ENCODE data around the gene MTFP1.
"Not testable (repeated sequence)": the region's sequence is repeated elsewhere in the genome, so short reads cannot be mapped to it uniquely, and the experiment has no call there.

Gene MTFP1

GRCh38 chr22:30457981-30458380 lies 32.4 kb downstream of the MTFP1 start:
- DNase-seq, result no peak

- no peak for DNase-seq
Measured at GRCh38 chr22:30459181-30460052, 33.8 kb downstream of the MTFP1 start.

DNA sequence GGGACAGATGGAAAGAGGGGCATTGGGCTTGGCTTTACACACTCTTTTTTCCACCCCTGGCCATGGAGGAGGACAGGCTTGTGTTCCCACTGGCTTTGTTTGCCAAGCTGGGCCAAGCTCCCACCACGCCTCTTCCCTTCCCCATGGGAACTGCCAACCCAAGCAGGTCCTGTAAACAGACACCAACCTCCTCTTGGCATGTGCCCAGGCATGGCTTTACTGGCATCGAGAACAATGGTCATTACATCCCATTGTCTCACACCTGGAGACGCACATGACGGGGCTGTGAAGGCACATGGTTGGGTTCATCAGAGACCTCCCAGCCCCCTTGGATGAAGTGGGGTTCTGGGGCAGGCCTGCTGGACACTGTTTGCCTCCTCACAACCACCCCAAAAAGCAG lies 34.6 kb downstream of the MTFP1 start:
- no peak for DNase-seq

GRCh38 chr22:30460555-30460954 lies 35.0 kb downstream of the MTFP1 start:
- not testable (repeated sequence) for DNase-seq

DNA sequence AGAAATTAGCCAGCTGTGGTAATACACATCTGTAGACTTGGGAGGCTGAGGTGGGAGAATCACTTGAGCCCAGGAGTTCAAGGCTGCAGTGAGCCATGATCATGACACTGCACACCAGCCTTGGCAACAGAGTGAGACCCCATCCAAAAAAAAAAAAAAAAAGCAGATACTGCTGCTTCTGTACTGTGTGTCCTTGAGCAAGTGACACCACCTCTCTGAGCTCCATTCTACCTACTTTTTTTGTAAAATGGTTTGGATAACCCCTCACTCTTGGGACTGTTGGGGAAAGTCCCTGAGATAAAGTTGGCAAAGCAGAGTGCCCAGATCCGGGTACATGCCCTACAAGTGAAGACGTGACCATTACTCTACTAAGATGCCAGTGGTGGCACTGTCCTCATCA lies 43.6 kb downstream of the MTFP1 start:
- no peak for DNase-seq

GRCh38 chr22:30470655-30471054 lies 45.1 kb downstream of the MTFP1 start:
- no peak for DNase-seq

- DNase-seq, result no peak
Measured at GRCh38 chr22:30471616-30472318, 46.2 kb downstream of the MTFP1 start, which contains the start of gene SEC14L3. Gene SEC14L3 (minus strand): TSS chr22:30472017. CDS start chr22:30471958, 59 bp downstream.

DNA sequence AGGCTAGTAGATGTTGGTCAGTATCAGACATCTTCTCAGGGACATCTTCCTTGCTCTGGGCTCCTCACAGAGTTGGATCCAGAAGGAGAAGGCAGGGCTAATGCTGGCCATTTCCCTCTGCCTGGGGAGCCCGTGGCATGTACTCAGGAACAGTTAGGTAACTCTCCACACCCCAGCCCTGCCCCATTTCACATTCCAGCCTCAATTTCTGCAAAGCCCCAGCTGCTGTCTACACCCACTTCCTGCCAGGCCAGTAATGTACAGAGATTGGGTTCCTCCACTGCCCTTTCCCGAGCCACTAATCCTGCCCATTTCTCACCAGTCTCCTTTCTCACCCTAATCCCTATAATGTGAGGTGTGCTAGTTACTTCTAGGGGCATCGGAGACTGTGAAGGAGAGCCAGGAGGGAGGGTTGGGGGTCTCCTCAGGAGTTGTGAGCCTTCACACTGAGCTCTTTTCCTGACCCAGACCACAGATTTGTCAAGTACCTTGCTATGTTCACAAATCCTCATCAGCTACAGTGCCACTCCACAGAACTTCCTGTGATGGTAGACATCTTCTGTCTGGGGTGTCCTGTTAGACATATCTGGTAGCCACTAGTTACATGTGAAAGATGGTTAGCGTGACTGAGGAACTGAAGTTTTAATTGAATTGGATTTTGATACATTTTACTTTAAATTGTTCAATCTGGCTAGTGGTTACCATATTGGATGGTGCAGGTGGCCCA lies 47.6 kb downstream of the MTFP1 start:
- DNase-seq, result no peak

- no peak for DNase-seq
Measured at GRCh38 chr22:30474121-30474520, 48.6 kb downstream of the MTFP1 start.

DNA sequence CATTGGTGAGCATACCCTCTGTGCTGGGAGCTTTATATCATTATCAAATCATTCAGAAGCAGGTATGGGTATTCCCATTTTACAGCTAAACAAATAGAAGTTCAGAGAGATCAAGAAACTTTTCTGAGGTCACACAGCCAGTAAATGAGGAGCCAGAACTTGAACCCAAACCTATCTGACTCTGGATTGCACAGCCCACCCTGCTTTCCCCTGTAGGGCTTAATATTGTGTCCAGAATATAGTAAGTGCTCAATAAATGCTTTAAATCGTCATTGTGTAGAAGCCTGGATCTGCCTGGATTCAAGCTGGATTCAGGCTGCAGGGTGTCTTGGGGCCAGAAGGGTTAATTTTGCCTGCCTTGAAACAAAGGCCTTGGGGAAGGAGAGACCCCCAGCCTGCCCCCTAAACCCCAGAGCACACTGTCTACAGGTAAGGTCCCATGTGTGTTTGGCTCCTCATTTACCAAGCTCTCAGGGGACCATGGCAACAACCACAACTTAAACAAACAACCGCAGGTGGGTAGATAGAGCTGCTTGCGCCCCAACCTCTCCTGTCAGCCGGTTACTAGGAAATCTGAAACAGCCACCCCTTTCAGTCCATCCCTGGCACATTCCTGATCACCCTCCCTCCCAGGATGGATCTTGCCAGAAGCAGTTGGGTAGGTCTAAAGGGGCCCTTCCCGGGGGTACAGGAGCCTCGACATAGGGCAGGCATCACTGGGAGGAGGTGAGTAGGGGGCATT lies 49.3 kb downstream of the MTFP1 start:
- DNase-seq, result no peak

Measured in GDM1 (cell line).